Uterus (tissue), 2 donors: ENCODE measurements around the gene COMMD9.

Source experiments
- POLR2A ChIP-seq, 2 donors: fragments of 450-650 bp; IDR thresholded peaks; one replicate each; pipeline ENCODE4 v1.6.1; 2016; ENCODE audit warnings: antibody characterized with exemption in 2 of 2, mild to moderate bottlenecking in 1 of 2, moderate library complexity in 1 of 2
- TF ChIP-seq, protein P1 (sequence below), 4 experiments: fragments of 200-600 bp in 2 of 4; fragments of 450-650 bp in 2 of 4; sonication (generic) in 2 of 4; IDR thresholded peaks; one replicate each; pipeline ENCODE4 v1.5.1; 2016 to 2019; ENCODE audit warnings: antibody characterized with exemption in 4 of 4, mild to moderate bottlenecking in 2 of 4, moderate library complexity in 1 of 4

DNA sequence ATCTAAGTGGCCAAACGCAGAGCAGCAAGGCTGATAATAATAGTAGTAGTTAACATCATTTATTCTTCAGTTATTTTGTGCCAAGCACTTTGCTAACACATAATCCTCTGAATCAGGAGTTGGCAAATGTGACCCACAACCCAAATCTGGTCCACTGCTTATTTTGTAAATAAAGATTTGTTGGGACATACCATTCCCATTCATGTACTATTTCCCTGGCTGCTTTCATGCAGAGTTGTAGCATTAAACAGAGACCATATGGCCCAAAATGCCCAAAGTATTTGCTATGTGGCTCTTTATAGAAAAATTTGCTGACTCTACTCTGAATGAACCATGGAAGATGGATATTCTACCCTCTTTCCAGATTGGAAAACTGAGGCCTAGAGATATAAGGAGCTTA lies 50.3 kb downstream of the COMMD9 start:
- TF ChIP-seq POLR2A (IDR thresholded peaks at IDR 0.05), result no peak
- TF ChIP-seq, protein P1, sequence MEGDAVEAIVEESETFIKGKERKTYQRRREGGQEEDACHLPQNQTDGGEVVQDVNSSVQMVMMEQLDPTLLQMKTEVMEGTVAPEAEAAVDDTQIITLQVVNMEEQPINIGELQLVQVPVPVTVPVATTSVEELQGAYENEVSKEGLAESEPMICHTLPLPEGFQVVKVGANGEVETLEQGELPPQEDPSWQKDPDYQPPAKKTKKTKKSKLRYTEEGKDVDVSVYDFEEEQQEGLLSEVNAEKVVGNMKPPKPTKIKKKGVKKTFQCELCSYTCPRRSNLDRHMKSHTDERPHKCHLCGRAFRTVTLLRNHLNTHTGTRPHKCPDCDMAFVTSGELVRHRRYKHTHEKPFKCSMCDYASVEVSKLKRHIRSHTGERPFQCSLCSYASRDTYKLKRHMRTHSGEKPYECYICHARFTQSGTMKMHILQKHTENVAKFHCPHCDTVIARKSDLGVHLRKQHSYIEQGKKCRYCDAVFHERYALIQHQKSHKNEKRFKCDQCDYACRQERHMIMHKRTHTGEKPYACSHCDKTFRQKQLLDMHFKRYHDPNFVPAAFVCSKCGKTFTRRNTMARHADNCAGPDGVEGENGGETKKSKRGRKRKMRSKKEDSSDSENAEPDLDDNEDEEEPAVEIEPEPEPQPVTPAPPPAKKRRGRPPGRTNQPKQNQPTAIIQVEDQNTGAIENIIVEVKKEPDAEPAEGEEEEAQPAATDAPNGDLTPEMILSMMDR (IDR thresholded peaks at IDR 0.05), result no peak
